Muscle layer of colon (tissue), 2 donors: ENCODE data around the gene GFOD1.

ENCODE experiments used
- H3K27ac ChIP-seq: one replicate; pipeline ENCODE4 v1.7.0; 2013; ENCODE audit warnings: low read depth, mild to moderate bottlenecking, low read length, moderate library complexity
- H3K27me3 ChIP-seq, 2 donors: one replicate each; pipeline ENCODE4 v1.7.0; 2013; ENCODE audit warnings: low read length in 2 of 2, mild to moderate bottlenecking in 2 of 2; ENCODE audit not compliant: insufficient read depth in 2 of 2, control insufficient read depth in 1 of 2
- H3K36me3 ChIP-seq: one replicate; pipeline ENCODE4 v1.7.0; 2013; ENCODE audit warnings: mild to moderate bottlenecking, low read length; ENCODE audit not compliant: insufficient read depth
- H3K4me1 ChIP-seq: one replicate; pipeline ENCODE4 v1.7.0; 2013; ENCODE audit warnings: mild to moderate bottlenecking, low read length; ENCODE audit not compliant: insufficient read depth
- H3K4me3 ChIP-seq, 2 donors: one replicate each; pipeline ENCODE4 v1.7.0; 2013; ENCODE audit warnings: low read length in 2 of 2, low read depth in 1 of 2, mild to moderate bottlenecking in 1 of 2, moderate library complexity in 1 of 2
- H3K9ac ChIP-seq: one replicate; pipeline ENCODE4 v1.7.0; 2013; ENCODE audit warnings: low read length
- H3K9me3 ChIP-seq: one replicate; pipeline ENCODE4 v1.7.0; 2013; ENCODE audit warnings: mild to moderate bottlenecking, low read length
- donor health status: abdominal sarcoma.
- donor health status: Adenocarcinoma of cecum.

The GFOD1 gene

DNA sequence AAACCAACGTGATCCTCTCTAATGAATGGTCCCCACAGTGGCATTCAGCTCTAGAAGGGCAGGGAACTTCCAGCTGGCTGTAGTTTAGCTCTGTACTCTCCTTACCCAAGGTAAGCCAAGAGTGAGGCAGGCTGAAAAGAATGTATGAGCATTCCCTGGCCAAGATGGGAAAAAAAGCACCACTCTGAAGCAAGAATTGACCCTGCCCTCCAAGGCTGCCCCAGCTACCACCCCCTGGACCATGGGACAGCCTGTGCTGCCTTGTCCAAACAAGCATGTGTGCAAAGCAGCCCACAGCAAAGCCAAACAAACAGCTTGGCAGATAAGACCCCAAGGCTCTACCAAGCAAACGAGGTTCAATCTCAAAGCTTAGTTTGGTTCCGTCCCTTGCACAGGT, 73.9 kb downstream of the GFOD1 start:
- Histone ChIP-seq H3K4me3 (peak overlapping the region in 1 of 2 donors; percentile 19), H3K9me3 (no peaks in the 10 kb centered on the region), H3K27me3 (no peaks in the 10 kb centered on the region), H3K27ac (no peak overlapping the region), H3K9ac (no peak overlapping the region), H3K4me1 (peaks cover 31% of the 10 kb centered on the region), H3K36me3 (no peaks in the 10 kb centered on the region)

DNA sequence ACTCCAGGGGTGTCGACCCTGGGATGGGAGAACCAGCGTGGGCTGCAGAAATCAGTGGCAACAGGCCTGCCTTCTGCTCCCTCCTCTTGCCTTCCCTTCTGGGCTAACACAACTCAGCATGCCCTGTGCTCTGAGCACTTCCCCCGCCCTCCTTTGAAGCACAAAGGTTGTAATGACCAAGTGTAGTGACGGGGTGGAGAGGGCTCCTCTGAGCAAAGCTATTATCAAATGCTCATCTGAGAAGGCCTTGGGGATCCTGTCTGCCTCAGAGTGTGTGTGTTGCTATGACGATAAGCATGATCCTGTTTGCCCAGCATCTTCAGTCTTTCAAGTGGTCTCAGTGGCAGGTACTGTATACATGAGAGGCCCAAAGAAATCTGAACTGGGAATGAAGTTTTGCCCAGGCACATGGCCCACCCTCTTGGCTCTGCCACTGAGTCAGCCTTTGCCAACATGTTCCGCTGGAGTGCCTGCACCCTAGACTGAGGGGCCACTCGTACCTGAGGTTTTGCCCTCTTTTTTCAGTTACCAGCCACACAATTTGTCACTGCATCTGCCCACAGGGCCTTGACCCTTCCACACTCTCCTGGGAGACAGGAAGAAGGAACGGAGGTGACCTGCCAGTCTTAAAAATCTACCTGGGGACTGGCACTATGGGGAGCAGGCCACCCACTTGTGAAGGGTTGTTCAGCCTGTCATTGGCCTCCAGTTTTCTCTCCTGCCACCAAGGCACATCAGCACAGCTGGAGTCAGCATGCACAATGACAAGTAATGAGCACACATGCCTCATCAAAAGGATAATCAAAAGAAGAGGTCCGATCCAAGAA, 74.5 kb downstream of the GFOD1 start:
- Histone ChIP-seq H3K4me1 (peaks cover 37% of the 10 kb centered on the region), H3K9ac (no peak overlapping the region)

DNA sequence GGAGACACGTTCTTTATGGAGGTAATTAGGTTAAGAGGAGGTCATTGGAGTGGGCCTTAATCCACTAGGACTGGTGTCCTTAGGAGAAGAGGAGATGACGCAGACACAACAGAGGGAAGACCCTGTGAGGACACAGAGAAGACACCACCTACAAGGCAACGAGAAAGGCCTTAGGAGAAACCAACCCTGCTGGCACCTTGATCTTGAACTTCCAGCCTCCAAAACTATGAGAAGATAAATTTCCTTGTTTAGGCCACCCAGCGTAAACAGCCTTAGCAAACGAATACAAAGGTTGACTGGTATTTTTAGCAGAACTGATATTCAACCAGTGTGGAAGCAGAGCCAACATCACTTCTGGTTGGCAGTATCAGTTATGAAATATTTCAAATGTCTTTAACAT, 75.2 kb downstream of the GFOD1 start:
- H3K9me3 ChIP-seq = no peaks in the 10 kb centered on the region
- no peaks in the 10 kb centered on the region for H3K36me3 ChIP-seq
- H3K4me3 ChIP-seq = no peak overlapping the region
- H3K27ac ChIP-seq = no peak overlapping the region
- no peaks in the 10 kb centered on the region for H3K27me3 ChIP-seq
- peaks cover 43% of the 10 kb centered on the region for H3K4me1 ChIP-seq
- H3K9ac ChIP-seq = no peak overlapping the region

More for the DNA sequence above, 74.5 kb downstream of the GFOD1 start:
- no peaks in the 10 kb centered on the region for H3K9me3 ChIP-seq
- H3K27ac ChIP-seq = no peak overlapping the region
- H3K36me3 ChIP-seq = no peaks in the 10 kb centered on the region
- no peak overlapping the region for H3K4me3 ChIP-seq
- no peaks in the 10 kb centered on the region for H3K27me3 ChIP-seq

DNA sequence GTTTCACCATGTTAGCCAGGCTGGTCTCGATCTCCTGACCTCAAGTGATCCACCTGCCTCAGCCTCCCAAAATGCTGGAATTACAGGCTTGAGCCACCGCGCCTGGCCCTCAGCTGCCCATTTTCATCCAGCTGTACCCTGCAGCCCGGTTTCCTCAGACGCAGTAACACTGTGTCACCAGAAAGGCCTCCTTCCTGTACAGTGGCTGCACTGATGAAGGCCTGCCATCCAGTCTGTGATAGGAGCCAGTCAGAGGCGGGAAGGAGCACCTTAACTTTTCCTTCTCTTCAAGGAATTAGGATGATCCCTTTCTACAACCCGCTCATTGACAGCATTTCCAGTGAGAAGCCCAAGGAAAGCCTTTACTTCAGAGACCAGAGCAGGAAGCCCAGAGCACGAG, 75.9 kb downstream of the GFOD1 start:
- Histone ChIP-seq H3K27me3 (no peaks in the 10 kb centered on the region), H3K4me1 (peaks cover 50% of the 10 kb centered on the region), H3K36me3 (no peaks in the 10 kb centered on the region), H3K9ac (no peak overlapping the region), H3K9me3 (no peaks in the 10 kb centered on the region), H3K4me3 (no peak overlapping the region), H3K27ac (no peak overlapping the region)

DNA sequence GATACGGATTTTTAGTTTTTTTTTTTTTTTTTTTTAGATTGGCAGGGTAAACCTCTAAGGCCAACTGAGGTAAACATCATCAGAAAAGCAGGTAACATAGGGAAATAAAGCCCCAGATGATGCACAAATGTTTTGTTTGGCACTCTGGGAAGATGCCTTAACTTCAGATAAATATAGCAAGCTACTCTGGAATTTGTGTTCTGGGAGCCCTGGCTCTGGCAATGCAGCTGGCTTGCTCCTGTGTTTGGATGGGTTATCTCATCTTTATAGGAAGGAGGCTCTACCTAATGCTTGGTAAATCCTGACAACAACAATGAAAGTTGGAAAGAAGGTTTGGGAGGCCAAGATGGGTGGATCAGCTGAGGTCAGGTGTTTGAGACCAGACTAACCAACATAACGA, 77.4 kb downstream of the GFOD1 start:
- H3K27me3 ChIP-seq = no peaks in the 10 kb centered on the region
- H3K9me3 ChIP-seq = no peaks in the 10 kb centered on the region
- H3K4me3 ChIP-seq = no peak overlapping the region
- H3K36me3 ChIP-seq = no peaks in the 10 kb centered on the region
- H3K27ac ChIP-seq = no peak overlapping the region
- no peak overlapping the region for H3K9ac ChIP-seq
- peaks cover 59% of the 10 kb centered on the region for H3K4me1 ChIP-seq

DNA sequence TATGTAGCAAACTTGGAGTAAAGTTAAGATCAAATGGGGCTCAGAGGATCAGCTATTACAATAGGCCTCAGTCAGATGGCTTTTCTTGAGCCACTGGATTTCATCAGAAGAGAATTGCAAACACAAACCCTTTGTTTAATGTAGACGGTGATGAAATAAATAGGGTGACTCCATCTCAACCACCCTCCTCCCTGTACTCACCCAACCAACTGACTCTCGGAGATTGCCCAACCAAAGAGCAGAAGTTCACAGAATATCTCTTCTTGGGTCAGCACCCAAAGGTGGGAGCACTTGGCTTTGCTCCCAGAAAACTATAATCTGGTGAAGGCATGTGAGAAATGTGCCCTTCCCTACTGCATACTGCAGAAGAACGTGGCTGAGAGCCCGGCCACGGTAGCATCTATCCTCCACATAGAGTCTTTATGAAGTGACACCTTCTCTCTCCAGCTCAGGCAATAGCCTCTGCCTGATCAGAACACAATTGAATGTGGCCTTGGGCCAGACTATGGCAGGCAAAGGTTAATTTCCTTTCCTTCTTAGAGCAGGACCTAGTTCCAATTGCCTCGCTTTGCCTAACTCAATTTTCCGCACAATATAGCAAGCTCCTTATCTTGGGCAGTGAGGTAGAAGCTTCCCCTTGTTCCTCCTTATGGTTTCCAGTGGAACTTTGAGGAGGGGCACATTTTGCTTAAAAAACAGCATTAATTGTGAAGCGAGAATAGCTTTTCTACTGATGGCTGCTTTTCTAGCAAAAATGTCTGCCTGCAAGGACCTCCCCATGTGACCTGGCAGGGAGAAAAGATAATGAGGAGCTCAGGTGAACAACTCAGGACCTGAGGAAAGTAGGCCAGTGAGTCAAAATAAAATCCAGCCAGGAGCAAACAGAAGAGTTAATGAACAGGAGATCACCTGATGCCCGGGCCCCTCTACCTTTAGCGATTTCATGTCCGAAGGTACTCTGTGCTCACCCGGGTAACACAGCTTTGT, 79.4 kb downstream of the GFOD1 start:
- peak overlapping the region in 1 of 2 donors; percentile 25 for H3K4me3 ChIP-seq
- no peaks in the 10 kb centered on the region for H3K9me3 ChIP-seq
- H3K9ac ChIP-seq = no peak overlapping the region
- H3K27me3 ChIP-seq = no peaks in the 10 kb centered on the region
- no peaks in the 10 kb centered on the region for H3K36me3 ChIP-seq
- peak overlapping the region; percentile 8 for H3K27ac ChIP-seq
- H3K4me1 ChIP-seq = peaks cover 43% of the 10 kb centered on the region

DNA sequence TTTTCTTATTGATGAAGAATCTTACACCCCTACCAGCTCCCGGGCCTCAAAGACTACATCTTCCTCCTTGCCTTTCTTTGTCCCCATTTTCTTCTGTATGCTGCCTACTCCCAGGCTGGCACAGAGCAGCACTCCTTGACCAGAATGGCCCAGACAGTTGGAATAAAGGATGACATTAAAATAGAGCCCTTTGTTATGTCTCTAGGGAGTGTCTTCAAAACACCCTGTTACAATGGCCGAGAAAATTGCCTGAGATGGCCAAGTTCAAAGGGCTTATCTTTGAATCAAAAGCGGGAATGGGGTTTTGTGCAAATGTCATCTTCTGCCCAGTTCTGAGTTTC, 80.1 kb downstream of the GFOD1 start:
- Histone ChIP-seq H3K9ac (no peak overlapping the region), H3K27ac (peak overlapping the region; percentile 8)

DNA sequence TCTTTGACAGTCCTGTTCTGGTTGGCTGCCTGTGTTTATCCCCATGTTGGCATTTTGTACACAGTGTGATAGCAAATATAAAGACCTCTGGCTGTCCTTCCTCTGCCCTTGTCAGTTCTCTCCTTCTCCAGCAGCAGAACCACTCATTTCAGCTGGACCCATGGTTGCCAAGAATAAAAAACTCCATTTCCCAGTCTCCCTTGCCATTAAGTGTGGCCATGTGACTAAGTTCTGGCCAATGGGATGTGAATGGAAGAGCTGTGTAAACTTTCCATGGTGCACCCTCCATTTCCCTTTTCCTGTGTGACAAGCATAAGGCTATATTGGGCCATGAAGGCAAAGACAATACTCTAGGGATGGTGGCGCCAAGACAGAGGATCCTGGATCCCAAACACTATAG, 80.6 kb downstream of the GFOD1 start:
- Histone ChIP-seq H3K27me3 (no peaks in the 10 kb centered on the region), H3K9ac (no peak overlapping the region), H3K4me1 (peaks cover 38% of the 10 kb centered on the region), H3K9me3 (no peaks in the 10 kb centered on the region), H3K36me3 (no peaks in the 10 kb centered on the region), H3K4me3 (no peak overlapping the region), H3K27ac (no peak overlapping the region)

More for the DNA sequence above, 80.1 kb downstream of the GFOD1 start:
- H3K4me3 ChIP-seq = no peak overlapping the region
- H3K4me1 ChIP-seq = peaks cover 38% of the 10 kb centered on the region
- no peaks in the 10 kb centered on the region for H3K27me3 ChIP-seq
- no peaks in the 10 kb centered on the region for H3K36me3 ChIP-seq
- H3K9me3 ChIP-seq = no peaks in the 10 kb centered on the region

DNA sequence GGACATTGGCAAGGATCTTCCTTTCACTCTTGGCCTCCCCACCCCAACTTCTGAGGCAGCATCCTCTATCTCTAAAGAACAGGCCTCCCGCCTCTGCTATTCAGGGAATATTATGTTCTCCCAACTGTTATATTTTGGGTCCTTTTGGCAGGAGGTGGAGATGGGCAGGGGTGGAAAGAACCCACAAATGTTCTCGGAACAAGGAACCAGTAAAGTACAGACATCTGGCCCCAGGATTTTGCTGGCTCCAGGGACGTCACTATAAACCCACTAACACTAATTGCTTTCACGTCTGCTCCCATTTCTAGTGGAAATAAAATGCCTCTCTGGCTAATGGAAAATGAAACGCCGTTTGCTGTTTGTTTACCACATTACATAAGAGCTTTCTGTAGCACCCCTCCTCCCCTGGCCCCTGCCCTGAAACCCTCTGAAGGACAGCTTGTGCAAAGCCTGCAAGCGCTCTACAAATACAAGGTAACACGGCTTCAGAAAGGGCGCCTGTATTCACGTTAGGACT, 81.4 kb downstream of the GFOD1 start:
- Histone ChIP-seq H3K36me3 (no peaks in the 10 kb centered on the region), H3K27ac (no peak overlapping the region), H3K4me1 (peaks cover 38% of the 10 kb centered on the region), H3K9me3 (no peaks in the 10 kb centered on the region), H3K27me3 (no peaks in the 10 kb centered on the region), H3K4me3 (no peak overlapping the region), H3K9ac (no peak overlapping the region)

DNA sequence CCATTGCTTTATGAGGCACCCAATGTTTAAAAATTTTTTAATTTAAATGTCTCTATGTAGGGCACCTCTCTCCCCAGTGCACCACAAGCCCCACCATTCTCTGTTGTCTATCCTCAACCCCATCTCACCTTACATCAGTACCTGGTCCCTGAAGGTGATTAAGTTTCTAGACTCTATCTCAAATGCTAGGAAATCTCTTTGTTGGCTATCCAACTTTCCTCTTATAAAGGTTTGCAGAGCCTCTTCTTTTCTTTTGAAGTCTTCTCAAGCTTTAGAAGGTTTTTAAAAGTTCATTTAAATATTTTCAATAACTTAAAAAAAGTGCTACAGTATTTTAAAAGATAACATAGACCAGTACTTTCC, 82.5 kb downstream of the GFOD1 start:
- H3K36me3 ChIP-seq = no peaks in the 10 kb centered on the region
- no peaks in the 10 kb centered on the region for H3K27me3 ChIP-seq
- no peak overlapping the region for H3K9ac ChIP-seq
- peaks cover 28% of the 10 kb centered on the region for H3K4me1 ChIP-seq
- no peaks in the 10 kb centered on the region for H3K9me3 ChIP-seq
- H3K27ac ChIP-seq = no peak overlapping the region
- H3K4me3 ChIP-seq = no peak overlapping the region

DNA sequence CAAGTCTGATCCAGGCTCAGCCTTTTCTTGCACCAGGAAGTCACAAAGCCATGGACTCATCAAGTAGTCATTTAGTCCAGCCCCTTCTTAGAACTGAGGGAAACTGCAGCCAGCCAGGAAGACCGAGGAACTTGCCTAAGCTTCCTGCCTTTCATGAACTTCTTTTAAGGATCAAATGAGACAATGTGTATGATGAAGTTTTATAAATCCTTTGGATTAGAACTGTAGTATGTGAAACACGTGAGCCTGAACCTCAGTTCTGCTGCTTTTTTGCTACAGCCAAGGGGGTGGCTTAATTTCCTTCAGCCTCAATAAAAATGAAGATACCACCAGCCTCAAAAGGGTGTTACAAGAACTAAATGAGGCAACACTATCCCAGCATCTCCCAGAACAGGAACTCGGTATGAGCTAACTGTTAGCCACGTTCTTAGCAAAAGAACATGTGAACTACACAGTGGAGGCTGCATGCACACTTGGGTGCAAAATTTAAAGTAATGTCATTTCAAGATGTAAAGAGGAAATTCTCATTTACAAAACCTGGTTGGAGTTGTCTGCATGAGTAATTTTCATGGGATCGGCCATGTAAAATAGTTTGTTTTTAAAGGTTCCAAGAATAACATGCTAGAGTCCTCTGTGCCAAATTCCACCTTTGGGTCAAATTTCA, 83.0 kb downstream of the GFOD1 start:
- H3K27ac ChIP-seq = no peak overlapping the region
- H3K9me3 ChIP-seq = no peaks in the 10 kb centered on the region
- no peaks in the 10 kb centered on the region for H3K27me3 ChIP-seq
- H3K9ac ChIP-seq = no peak overlapping the region
- no peaks in the 10 kb centered on the region for H3K36me3 ChIP-seq
- no peak overlapping the region for H3K4me3 ChIP-seq
- H3K4me1 ChIP-seq = peaks cover 27% of the 10 kb centered on the region
